Hippocampal formation (tissue), 2 donors: ENCODE data around the gene RPL11.
"Not testable (repeated sequence)": the region's sequence is repeated elsewhere in the genome, so short reads cannot be mapped to it uniquely, and the experiment has no call there.

ENCODE experiments used
- DNase-seq, 2 donors: peaks; one replicate each; lab custom pipeline; 2025; lab: John Stamatoyannopoulos, UW

Gene RPL11

GRCh38 chr1:23732363-23733224 lies 41.0 kb downstream of the RPL11 start:
- no peak for DNase-seq

- not testable (repeated sequence) for DNase-seq
Measured at GRCh38 chr1:23733281-23733680, 41.7 kb downstream of the RPL11 start.

DNA sequence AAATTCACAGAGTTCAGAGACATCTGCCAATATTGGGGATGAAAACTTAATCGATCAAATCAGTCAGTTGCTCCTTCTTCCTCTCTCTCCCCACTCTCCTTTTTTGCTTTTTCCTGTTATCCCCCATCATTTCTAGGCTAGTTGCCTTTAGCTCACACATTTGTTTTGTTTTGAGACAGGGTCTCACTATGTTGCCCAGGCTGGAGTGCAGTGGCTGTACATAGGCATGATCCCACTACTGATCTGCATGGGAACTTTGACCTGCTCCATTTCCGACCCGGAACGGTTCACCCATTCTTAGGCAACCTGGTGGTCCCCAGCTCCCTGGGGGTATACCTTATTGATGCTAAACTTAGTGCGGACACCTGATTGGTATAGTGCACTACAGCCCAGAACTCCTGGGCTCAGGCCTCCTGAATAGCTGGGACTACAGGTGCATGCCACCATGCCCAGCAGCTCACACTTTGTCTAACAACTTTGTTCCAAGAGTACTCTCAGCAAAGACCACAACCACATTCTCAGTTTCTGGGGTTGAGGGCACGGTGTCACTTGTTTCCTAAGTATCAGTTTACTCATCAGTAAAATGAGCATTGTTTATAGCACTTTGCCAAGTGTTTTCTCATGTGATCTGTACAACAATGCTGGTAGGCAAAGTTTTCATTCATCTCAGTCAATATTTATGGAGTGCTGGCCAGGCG lies 45.0 kb downstream of the RPL11 start:
- DNase-seq: no peak

DNA sequence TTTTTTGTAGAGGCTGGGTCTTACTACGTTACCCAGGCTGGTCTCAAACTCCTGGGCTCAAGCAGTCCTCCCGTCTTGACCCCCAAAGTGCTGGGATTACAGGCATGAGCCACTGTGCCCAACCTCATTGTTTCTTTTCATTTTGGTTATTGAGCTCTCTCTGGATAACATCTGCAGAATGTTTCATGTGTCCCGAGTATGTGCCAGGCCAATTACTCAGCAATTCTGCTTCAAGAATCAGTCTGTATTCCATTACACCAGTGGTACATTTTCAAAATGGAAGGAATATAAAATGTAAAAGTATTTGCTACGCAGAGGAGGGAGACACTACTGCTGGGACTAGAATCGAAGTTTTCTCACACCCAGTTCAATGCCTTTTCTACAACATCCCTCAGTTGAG lies 50.0 kb downstream of the RPL11 start:
- DNase-seq: no peak

GRCh38 chr1:23742670-23743286 lies 51.2 kb downstream of the RPL11 start:
- DNase-seq: no peak

DNA sequence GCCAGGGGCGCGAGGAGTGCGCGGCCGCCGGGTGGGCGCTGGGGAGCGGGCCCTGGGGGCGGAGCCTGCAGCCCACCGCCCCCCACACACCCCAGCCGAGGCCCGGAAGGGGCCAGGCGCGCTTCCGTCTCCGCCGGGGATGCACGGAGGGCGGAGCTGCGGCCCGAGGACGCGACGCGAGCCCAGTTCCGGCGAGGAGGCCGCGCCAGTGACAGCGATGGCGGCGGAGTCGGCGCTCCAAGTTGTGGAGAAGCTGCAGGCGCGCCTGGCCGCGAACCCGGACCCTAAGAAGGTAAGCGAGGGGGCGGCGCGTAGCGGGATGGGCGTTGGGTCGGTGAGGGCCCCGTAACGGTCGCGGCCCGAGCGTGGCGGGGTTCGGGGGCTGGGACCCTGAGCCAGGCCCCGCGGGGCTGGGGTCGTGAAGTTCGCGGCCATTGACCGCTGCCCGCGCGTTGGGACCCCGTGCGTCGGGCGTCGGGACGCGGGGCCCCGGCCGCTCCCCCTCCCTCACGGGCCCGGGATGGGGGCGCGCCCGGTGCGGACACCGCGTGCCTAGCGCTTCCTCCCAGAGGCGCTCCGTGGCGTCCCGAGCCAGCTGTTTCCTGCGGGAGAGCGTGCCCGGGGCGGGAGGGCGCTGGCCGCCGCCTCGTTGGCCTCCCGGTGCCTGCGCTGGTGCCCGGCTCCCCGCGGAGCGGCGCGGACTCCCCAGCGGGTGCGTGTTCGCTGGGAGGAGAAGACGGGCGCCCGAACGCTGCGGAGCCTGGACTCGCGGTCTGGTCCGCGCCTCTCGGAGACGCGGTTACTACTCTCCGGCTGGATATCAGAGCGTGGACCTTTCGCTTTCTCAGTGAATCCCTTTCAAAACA lies 51.9 kb downstream of the RPL11 start, which contains the start of gene ELOA:
ELOA (plus strand) TSS at position 185 of the 866 bp plus-strand sequence; CDS start at position 218, 33 bp downstream.
- peak; percentile 34 to 51 for DNase-seq

DNA sequence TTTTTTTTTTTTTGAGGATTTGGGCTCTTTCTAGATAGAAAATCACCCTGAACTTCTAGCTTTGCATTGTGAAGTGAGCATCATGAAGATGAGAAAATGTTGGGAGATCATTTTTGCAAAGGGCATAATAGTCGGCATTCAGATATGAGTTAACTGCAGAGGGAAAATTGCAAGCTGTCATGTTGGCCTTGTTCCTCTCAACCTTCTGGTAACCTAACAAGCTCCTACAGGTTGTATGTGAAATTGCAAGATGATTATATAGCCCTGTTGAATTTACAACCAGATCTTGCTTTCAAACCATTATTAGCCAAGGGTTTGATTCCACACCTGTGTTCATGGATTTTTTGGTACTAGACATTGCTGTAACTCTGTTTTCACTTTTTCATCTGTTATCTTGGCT lies 53.9 kb downstream of the RPL11 start:
- DNase-seq: no peak
